ENCODE results near the gene PLPPR2.
"Not testable (repeated sequence)": the region's sequence is repeated elsewhere in the genome, so short reads cannot be mapped to it uniquely, and the experiment has no call there.

The PLPPR2 gene

DNA sequence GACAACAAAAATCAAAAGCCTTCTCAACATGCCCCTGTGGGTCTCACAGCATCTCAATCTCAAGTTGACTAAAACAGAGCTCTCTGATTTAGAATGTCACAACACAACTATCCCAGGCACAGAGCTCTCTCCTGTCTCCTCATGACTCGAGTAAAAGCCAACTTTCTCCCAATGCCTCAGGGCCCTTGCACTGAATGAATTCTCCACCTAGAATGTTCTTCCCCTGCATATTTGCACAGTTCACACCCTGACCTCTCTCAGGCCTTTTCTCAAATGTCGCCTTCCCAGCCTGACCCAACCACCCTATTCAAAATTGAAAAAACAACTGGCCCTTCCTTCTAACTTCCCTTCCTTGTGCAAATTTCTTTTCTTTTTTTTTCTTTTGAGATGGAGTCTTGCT lies 15.5 kb downstream of the PLPPR2 start:
- DNase-seq (ENCODE audit: low read depth, low spot score), result no peak

DNA sequence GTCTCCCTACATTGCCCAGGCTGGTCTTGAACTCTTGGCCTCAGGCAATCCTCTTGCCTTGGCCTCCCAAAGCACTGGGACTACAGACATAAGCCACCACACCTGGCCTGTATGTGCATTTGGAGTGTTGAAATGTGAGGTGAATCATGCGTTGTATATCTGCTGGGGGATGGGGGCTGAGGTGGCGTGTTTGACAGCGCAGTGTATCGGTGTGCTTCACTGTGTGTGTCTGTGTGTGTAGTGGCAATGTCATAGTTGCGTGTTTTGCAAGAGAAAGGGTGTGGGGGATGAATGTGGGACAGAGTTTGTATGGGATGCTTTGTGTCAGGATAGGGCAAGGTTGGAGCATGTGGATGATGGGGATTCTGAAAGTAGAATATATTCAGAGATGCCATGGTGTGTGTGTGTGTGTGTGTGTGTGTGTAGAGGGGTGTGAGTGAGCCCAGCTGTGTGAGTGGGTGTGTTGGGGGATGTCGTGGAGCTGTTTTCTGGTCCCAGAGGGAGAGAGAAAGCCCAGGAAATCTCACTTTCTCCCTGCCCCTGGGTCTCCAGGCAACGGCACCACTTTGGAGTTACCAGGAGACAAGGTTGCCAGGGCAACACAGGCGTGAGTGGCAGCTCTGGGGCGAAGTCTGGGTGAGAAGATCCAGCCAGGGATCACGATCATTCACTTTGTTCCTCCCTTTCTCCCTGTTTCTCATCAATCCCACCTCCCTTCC lies 18.1 kb downstream of the PLPPR2 start:
- DNase-seq (ENCODE audit: low read depth, low spot score), result no peak

DNA sequence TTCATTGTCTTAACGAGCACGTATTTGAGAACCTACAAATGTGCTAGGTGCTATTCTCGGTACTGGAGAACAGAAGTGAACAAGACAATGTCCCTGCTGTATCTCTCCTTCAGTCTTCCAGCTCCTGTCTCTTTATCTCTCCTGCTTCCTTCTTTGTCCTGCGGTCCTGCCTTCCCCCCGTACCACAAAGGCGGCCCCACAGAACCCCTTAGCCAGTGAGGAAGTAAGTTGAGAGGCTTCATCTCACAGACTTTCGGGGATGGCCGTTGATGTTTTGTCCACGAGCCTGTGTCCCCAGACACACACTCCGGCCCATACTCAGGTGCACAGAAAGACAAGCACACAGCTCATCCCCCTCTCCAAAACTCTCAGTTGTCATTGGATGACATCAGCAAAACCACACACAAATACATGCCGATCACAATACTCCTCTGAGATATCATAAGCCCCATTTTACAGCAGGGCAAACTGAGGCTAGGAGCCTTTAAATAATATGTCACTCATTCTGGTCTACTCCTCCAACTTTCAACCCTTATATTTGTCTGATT lies 18.7 kb downstream of the PLPPR2 start:
- no peak for DNase-seq (ENCODE audit: low read depth, low spot score)

DNA sequence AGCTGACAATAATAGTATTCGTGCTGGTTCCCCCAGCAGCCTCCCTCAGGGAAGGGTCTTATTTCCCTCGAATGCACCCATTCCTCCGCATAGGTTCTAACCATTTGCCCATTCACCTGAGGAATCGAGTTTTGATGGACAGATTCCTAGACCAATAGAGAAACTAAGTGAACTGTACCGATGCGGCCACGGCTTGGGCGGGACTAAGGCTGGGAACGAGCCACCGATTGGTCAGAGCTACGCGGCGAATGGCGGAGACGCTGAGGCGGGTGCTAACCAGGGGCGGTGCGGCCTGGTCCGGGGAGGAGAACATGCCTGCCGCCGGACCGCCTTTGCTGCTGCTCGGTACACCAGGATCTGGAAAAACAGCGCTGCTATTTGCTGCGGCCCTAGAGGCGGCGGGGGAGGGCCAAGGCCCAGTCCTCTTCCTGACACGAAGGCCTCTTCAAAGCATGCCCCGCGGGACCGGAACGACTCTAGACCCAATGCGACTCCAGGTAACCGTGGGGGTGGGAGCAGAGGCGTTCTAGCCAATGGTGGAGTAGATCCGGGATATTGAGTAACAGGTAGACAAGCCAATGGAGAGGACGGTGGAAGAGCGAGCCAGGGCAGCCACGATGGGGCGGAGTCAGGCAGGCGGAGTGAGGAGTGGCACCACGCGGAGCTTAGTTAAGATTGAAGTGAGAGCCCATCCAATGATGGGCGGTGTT lies 19.4 kb downstream of the PLPPR2 start, which contains the start of gene SWSAP1:
TSS of gene SWSAP1 (plus strand) at position 234 of the 710 bp plus-strand sequence. CDS start at position 249, 15 bp downstream.
- peak; percentile 97 for DNase-seq (ENCODE audit: low read depth, low spot score)

DNA sequence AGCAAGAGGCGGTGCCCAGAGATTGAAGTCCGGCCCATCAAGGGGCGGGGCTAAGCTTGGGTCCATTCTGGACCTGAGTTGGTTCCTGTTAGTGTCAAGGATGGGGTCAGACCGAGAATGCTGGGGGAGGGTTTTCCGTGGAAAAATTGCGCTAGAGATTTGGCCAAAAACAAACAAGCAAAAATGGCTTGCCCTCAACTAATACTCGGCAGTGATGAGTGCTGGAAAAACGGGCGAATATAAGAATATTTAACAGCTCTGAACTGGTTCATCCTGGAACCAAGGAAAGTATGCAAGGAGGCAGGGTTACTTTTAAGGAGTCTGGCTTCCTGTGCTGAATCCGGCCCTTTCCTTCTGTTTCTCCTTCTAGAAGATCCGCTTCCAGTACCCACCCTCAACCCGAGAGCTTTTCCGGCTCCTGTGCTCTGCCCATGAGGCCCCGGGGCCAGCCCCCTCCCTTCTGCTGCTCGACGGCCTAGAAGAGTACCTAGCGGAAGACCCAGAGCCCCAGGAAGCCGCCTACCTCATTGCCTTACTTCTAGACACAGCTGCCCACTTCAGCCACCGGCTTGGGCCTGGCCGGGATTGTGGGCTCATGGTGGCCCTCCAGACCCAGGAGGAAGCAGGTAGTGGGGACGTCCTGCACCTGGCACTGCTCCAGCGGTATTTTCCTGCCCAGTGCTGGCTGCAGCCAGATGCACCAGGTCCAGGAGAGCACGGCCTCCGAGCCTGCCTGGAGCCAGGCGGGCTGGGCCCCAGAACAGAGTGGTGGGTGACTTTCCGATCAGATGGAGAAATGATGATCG lies 20.1 kb downstream of the PLPPR2 start:
- peak; percentile 49 for DNase-seq (ENCODE audit: low read depth, low spot score)

DNA sequence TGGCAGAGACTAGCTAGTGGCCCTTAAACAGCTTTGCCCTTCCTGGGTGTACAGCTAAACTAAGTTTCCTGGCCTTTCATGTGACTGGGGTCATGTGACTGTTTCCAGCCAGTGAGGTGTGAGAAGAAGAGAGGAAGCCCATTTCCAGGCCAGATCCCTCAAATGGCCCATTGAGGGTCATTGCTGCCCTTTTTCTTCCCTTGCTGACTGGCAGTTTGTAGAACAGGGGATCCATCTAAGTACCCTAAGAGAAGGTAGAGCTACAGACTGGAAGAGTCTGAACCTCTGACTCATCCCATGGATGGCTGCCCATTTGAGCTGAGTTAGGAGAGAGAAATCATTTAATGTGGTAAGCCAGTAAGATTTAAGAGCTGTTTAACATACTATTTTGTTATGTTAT lies 22.0 kb downstream of the PLPPR2 start:
- no peak for DNase-seq (ENCODE audit: low read depth, low spot score)

DNA sequence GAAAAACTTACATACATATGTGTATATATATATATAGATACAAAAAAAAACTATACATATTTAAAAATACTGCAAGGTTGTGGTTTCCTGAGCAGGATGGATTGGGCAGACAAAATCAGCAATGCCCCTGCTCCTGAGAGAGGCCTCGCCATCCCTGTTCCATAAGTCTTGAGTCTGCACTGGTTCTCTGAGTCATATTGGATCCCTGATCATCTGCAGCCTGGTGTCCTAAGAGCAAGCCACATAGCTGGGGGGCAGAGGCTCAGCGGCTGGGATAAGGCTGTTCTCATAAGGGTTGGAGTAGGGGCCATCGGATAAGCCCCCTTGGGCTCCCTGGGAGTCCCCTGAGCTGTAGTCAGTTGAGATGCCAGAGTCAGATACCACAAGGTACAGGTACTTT lies 22.5 kb downstream of the PLPPR2 start:
- no peak for DNase-seq (ENCODE audit: low read depth, low spot score)

DNA sequence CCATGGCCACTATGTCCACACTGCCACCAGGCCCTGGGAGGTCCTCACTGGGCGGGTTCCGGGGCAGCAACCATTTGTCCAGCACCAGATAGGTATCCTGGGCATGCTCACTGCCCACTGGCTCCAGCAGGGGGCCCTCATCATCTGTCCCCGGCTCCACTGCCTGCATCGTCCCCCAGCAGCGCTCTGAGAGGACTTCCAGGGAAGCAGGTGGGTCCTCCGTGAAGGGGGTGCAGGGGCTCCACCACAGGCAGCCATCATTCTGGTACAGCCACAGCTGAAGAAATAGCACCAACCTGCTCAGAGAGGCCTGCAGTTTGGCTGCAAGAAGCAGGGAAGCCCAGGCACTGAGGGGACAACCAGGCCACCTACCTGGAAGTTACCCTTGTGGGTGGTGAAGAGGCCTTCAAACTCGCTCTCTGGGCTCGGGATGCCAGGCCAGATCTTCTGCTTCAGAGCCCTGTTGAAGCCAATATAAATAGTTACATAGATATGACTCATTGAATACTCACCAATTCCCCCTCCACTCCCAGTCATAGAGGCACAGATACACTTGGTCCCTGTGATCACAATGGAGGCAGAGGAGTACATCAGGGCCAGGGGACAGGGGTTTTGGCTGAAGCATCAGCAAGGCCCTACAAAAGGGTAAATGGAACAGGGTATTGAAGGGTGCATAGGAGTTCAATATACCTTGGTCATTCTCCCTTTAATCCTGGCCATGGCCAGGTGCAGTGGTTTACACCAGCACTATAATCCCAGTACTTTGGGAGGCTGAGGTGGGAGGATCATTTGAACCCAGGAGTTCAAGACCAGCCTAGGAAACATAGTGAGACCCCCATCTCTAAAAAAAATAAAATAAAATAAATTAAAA lies 23.3 kb downstream of the PLPPR2 start:
- no peak for DNase-seq (ENCODE audit: low read depth, low spot score)

DNA sequence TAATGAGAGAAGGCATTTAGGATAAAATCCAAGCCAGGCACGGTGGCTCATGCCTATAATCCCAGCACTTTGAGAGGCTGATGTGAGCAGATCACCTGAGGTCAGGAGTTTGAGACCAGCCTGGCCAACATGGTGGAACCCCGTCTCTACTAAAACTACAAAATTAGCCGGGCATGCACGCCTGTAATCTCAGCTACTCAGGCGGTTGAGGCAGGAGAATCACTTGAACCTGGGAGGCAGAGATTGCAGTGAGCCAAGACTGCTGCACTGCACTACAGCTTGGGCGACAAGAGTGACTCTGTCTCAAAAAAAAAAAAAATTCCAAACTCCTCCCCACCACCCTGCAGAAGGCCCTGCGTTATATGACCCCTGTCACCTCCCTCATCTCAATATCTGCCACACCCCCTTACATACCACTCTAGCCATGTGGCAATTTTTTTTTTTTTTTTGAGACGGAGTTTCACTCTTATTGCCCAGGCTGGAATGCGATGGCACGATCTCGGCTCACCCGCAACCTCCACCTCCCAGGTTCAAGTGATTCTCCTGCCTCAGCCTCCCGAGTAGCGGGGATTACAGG lies 24.1 kb downstream of the PLPPR2 start:
- DNase-seq (ENCODE audit: low read depth, low spot score), result not testable (repeated sequence)

DNA sequence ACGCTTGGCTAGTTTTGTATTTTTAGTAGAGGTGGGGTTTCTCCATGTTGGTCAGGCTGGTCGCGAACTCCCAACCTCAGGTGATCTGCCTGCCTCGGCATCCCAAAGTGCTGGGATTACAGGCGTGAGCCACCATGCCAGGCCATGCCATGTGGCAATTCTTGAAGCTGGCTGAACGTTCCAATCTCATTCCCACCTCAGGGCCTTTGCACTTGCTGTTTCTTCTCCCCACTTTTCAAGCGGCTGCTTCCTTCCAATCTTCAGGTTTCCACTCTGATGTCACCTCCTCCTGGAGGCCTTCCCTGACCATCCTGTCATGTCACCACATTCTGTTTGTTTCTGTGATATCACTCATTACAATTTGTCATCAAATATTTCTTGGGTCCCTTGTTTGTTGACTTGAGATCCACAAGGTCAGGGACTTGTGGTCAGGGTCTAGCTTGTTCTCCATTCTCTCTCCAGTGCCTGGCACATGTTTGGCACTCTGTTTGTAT lies 24.7 kb downstream of the PLPPR2 start:
- no peak for DNase-seq (ENCODE audit: low read depth, low spot score)

DNA sequence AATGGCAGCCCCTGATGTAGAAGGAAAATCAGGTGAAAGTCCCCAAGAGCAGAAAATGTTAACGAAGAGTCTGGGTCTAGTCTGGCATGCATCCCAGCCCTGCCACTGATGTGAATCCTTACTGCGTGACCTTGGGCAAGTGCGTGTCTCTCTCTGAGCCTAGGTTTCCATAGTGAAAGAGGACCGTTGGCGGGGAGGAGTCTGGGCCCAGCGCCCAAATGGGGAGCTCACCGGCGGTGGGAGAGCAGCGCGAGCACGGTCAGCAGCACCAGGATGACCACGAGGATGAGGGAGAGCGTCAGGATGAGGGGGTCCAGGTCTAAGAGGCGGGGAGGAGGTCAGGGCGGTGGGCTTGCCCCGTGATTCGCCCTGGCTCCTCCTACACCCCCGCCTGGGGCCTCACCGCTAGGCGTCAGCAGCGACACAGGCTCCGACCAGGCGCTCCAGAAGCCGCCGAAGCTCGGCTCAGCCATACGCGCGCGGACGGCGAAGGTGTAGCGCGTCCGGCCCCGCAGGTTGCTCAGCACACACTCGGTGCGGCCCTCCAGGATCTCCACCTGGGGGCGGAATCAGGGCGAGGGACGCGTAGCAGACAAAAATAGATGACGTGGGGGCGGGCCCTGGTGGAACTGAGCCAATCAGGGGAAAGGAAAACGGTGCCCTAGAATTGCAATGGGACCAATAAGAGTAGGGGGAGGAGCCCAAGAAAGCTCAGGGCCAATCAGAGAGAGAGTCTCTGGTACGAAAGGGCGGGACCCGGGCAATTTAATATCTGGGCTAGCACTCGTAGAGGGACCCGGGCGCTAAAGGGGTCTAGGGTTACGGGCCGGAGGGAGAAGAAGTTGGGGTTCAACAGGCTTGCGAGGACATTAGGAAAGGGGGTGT lies 25.7 kb downstream of the PLPPR2 start:
- DNase-seq (ENCODE audit: low read depth, low spot score), result peak; percentile 95

DNA sequence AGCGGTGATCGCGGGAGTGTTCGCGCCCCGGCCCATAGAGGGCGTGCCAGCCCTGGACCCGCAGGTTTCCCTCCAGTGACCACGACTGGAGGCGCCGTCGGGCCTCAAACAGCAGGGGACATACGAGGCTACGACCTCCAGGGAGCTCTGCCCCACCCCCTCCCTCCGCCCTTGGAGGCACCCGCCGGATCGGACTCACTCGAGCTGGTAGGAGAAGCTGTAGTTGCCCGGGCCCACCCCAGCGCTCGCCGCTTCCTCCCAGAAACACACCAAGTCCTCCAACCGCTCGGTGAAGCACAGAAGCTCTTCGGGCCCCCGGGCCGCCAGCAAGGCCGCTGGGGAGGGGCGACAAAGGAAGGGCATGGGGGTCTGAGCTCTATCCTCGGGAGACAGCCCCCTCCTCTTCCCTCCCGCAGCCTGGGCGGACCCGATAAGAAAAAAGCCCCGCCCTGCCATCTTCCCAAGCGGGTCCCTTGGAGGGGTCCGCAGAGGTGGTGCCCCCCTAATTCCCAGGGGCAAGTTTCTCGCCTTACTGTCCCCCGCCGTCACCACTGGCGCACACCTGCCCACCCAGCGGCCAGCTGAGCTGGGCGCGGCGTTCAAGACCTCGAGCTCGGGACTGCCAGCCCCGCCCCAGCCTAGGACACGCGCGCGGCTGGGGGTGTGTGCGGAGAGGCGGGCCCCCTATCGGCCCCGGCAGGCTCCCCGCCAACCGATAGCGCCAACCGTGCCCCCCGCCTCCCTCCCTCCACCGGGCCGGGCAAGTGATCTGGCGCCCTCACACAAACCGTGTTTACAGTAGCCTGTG lies 27.9 kb downstream of the PLPPR2 start:
- no peak for DNase-seq (ENCODE audit: low read depth, low spot score)

DNA sequence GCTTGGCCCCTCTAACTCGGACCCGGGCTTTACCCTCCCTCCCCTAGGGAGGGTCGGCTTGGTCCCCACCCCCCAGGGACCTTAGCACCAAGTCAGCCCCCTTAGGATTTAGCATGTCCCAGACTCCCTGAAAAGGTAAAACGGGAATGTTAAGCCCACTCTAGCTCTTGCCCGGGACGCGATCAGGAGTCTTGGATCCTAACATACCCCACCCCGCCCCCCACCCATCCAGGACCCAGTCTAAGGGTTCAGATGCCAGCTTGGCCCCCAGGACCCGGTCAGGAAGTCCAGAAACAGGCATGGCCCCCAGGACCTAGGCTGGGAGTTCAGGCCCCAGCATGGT lies 28.4 kb downstream of the PLPPR2 start:
- DNase-seq (ENCODE audit: low read depth, low spot score), result no peak

DNA sequence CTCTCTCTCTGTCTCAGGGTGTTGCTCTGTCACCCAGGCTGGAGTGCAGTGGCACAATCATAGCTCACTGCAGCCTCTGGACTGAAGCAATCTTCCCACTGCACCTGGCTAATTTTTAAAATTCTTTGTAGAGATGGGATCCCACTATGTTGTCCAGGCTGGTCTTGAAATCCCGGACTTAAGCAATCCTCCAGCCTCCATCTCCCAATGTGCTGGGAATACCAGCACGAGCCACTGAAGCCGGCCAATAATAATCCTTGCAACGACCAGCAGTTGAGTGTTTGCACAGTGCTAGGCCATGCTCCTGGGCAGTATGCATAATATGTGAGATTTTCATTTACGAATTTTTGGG lies 29.5 kb downstream of the PLPPR2 start:
- DNase-seq (ENCODE audit: low read depth, low spot score), result no peak

DNA sequence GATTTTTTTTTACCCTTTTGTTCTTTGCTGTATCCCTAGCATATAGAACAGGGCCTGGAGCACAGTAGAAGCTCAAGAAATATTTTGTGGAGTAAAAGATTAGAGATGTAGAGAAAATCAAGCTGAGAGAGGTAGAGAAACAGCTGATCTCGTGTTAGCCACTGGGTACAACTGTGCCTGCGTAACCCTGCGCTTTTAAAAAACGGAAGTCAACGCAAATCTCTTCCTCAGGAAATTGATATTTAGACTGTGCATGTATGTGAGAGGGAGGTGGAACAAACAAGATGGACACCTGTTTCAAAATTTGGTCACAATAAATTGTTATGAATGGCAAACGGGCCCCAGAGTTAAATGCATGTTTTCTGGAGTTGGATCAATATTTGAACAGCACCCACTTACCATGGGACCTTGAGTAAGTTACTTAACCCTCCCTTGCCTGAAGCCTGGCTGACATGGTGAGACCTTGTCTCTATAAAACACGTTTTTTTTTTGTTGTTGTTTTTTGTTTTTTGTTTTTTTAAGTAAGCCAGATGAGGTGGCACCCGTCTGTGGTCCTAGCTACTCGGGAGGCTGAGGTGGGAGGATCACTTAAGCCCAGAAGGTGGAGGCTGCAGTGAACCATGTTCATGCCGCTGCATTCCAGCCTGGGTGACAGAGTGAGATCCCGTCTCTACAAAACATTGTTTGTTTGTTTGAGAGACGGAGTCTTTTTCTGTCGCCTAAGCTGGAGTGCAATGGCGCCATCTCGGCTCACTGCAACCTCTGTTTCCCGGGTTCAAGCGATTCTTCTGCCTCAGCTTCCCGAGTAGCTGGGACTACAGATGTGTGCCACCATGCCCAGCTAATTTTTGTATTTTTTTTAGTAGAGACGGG lies 32.2 kb downstream of the PLPPR2 start:
- no peak for DNase-seq (ENCODE audit: low read depth, low spot score)

DNA sequence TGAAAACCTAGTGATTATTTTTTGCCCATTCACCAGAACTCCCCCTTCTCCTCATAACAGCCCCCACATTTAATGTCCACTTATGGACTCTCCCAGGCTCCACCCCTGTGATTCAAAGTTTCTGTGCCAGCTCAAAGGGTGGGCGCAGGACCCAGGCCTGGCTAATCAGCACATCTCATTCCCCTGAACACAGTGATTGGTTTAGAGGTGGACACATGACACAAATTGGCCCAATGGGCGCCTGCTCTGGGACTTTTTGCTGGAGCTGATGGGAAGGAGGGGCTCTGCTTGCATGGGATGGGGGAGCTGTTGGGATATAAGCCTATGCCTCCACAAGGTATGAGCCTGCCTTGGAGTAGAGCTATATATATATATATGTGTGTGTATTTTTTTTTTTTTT lies 35.1 kb downstream of the PLPPR2 start:
- no peak for DNase-seq (ENCODE audit: low read depth, low spot score)

DNA sequence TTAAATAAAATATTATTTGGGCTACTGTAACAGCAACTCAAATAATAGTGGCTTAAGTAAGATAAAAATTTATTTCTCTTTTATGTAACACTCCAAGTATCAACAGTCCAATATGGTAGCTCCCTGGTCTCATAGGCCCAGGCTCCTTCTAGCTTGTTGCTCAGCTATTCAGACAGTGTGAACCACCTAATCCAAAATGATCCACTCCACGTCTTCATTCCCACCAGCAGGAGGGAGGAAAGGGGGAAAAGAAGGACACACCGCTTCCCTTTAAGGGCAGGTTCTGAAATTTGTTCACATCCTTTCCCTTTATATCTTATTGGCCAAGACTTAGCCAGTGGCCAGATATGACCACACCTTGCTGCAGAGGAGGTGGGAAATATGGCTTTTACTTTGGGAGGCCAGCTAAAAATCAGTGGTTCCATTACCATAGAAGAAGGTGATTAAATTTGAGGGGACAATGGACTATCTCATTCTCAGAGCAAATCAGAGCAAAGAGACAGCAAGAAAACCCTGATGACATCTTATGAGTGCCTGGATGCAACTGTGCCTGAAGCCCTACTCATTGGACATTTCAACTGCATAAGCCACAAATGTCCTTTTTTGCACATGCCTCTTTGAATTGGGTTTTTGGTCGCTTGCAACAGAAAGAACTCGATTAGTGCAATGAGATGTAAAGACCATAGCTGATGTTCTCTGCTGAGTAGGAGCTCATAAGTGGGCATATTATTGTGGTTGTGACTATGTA lies 35.9 kb downstream of the PLPPR2 start:
- DNase-seq (ENCODE audit: low read depth, low spot score), result no peak
